Activated CD4-positive, alpha-beta T cell treated with anti-CD3 and anti-CD28 coated beads, Interleukin-2, Interleukin-4, amounts not matched to agents 100 ng/mL and 50 ng/mL, durations not matched to agents 16 hours and 8 hours (primary cell): Measurements from ENCODE around the gene DIP2A.

Experiments
- DNase-seq: peaks from one replicate; pipeline ENCODE4 v3.0.0-alpha.2; 2020; ENCODE audit warnings: low spot score

DIP2A gene

GRCh38 chr21:46598581-46599572 is 140.2 kb downstream of the DIP2A start:
- DNase-seq, result no peak

DNA sequence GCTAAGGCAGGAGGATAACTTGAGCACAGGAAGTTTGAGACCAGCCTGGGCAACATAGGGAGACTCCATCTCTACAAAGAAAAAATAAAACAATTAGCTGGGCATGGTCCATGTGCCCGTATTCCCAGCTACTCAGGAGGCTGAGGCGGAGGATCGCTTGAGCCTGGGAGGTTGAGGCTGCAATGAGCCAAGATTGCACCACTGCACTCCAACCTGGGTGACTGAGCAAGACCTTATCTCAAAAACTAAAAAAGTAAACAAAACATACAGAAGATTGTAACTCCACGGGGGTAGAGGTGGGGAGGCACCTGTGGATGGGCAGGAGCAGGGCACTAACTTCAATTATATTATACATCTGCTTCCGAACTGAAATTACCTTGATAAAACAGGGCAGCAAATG is 141.6 kb downstream of the DIP2A start:
- no peak for DNase-seq

DNA sequence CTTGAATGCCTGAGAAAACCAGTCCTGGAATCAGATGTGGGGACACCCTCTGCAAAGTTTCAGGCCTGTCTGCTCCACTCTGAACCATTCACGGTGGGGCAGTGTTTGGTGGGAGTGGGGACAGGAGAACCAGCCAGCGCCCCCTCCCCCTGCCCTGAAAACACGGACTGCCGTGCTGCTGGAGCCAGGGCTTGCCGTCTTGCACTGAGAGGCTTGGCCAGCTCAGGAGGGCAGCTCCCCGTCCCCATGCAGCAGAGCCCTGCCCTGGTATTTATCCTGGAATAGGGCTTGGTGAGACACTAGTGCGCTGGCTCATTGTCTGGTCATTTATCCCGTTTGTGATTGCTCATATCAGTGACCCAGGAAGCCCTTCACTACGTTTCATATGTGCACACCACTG is 142.3 kb downstream of the DIP2A start:
- DNase-seq, result no peak

DNA sequence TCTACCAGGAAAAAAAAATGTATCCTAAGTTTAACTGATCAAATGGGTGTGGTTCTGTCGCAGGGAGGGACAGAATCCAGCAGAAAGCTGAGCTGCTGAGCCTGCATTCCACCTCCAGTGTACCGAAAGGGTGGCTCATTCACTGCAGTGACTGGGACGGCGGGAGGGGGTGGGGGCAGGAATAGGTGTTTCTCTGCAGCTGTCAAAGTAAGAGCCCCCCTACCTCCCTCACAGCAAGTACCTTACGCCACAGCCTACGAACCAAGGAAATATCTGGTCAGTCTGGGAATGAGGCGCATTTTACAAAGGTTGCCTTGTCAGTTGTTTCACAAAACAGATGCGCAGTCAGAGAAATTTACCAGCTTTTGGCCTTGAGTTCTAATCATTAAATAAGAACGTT is 144.5 kb downstream of the DIP2A start:
- DNase-seq, result no peak

- no peak for DNase-seq
These were observed 145.8 kb downstream of the DIP2A start for GRCh38 chr21:46604329-46604974.

GRCh38 chr21:46604975-46605766 is 146.5 kb downstream of the DIP2A start, which contains the start of gene S100B:
S100B (minus strand) TSS chr21:46605082; CDS start chr21:46602415, 2,667 bp downstream.
- DNase-seq, result no peak

- no peak for DNase-seq
These were observed 147.2 kb downstream of the DIP2A start for GRCh38 chr21:46605767-46606426.

DNA sequence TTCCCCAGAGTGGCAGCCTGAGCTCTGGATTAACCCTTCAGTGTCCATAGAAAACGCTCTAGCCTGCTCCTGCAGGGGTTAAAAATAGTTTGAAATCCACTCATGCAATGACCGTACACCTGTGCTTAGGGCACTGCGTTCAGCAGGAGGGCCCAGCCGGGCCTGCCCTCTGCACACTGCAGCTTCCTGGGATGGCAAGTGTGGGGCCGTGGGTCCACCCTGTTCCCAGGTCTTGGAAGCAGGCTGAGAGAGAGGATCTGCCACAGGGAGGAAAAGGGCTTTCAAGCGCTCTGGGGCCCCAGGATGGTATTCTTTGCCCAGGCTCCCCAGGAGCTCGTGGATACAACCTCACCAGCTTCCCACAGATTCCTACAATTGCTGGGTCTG is 147.7 kb downstream of the DIP2A start:
- no peak for DNase-seq

- DNase-seq, result no peak
These were observed 148.9 kb downstream of the DIP2A start for GRCh38 chr21:46607636-46608035.

GRCh38 chr21:46608672-46609111 is 150.0 kb downstream of the DIP2A start:
- DNase-seq, result no peak

DNA sequence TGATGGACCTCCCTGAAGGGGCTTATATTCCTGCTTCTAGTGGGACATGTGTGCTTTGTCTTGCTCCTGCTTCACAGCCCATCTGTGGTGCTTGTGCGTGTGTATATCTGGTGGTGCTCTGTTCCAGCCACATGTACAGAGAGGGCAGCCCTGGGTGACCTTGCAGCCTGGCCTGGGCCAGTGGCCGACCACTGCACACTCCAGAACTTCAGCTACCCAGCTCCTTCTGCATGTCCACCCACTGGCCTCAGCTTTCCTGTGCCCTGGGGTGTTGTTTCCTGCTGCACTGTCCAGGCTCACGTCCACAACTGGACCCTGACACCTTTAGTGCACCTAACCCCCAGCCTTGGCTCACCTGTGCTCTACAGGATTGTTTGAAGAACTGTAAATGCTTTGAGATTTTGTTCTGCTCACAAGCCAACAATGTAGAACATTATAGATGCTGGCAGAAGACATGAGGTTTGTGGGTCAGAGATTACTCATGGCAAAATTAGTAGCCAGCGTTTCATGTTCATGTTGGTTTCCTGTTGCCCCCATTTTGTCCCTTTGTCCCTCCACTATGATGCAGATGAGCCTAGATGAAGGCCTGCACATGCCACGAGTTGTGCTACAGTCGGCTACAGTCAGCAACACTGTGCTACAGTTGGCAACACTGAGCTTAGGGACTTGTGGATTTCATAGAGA is 151.5 kb downstream of the DIP2A start:
- DNase-seq, result no peak

- DNase-seq, result no peak
These were observed 154.7 kb downstream of the DIP2A start for GRCh38 chr21:46613391-46613790.

DNA sequence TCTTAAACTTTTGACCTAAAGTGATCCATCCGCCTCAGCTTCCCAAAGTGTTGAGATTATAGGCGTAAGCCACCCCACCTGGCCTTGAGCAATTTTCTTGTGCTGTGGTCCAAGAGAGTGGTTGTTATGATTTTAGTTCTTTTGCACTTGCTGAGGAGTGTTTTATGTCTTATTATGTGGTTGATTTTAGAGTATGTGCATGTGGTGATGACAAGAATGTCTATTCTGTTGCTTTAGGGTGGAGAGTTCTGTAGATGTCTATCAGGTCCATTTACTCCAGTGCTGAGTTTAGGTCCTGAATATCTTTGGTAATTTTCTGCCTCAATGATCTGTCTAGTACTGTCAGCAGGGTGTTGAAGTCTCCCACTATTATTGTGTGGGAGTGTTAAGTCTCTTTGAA is 157.4 kb downstream of the DIP2A start:
- DNase-seq, result no peak

DNA sequence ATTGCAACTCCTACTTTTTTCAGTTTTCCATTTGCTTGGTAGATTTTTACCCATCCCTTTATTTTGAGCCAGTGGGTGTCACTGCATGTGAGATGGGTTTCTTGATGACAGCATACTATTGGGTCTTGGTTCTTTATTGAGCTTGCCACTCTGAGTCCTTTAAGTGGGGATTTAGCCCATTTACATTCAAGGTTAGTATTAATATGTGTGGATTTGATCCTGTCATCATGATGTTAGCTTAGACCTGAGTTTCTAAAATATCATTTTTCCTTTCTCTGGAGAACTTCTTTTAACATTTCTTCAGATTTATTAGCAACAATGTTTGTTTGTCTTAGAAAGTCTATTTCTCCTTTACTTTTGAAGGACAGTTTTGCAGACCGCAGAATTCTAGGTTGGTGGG is 158.0 kb downstream of the DIP2A start:
- no peak for DNase-seq

- no peak for DNase-seq
These were observed 158.8 kb downstream of the DIP2A start for GRCh38 chr21:46617267-46618051.

DNA sequence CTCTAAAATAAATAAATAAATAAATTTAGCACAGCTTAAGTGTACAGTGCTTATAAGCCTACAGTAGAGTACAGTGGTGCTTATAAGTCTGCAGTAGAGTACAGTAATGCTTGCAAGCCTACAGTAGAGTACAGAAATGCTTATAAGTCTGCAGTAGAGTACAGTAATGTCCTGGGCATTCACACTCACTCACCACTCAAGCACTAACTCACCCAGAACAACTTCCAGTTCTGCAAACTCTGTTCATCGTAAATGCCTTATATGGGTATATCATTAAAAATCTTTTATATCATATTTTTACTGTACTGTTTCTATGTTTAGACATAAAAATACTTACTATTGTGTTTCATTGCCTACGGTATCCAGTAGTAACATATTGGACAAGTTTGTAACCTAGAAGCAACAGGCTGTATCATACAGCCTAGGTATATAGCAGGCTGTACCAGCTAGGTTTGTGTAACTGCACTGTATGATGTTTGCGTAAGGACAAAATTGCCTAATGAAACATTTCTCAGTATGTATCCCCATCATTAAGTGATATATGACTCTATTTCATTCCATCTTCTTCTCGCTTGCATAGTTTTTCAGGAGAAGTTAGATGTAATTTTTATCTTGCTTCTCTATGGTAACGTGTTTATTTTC is 160.2 kb downstream of the DIP2A start:
- no peak for DNase-seq
